Skeletal muscle satellite cell (primary cell): ENCODE measurements around the gene MESD.

Source experiments
- H3K27me3 ChIP-seq: 2 replicates; pipeline ENCODE4 v1.7.0; 2013; ENCODE audit warnings: low read length; ENCODE audit not compliant: control insufficient read depth, insufficient read depth
- H3K36me3 ChIP-seq: 2 replicates; pipeline ENCODE4 v1.7.0; 2013; ENCODE audit warnings: mild to moderate bottlenecking, control low read depth, low read length; ENCODE audit not compliant: insufficient read depth
- H3K4me1 ChIP-seq: 2 replicates; pipeline ENCODE4 v1.7.0; 2013; ENCODE audit warnings: low read length; ENCODE audit not compliant: control insufficient read depth, insufficient read depth
- H3K4me2 ChIP-seq: 2 replicates; pipeline ENCODE4 v1.7.0; 2013; ENCODE audit warnings: mild to moderate bottlenecking, low read length
- H3K4me3 ChIP-seq: 2 replicates; pipeline ENCODE4 v1.7.0; 2013; ENCODE audit warnings: low read length
- H3K9ac ChIP-seq: 2 replicates; pipeline ENCODE4 v1.7.0; 2013; ENCODE audit warnings: mild to moderate bottlenecking, low read depth, low read length, moderate library complexity
- H3K9me3 ChIP-seq: replicated peaks from 2 replicates; pipeline ENCODE4 v1.7.0; 2013; ENCODE audit warnings: mild to moderate bottlenecking, control low read depth, low read length

MESD gene

GRCh38 chr15:81025721-81026370, 36.2 kb upstream of the MESD start:
- Histone ChIP-seq H3K27me3 (no peaks in the 10 kb centered on the region), H3K4me2 (no peak overlapping the region), H3K4me1 (peaks cover 21% of the 10 kb centered on the region), H3K9me3 (no peaks in the 10 kb centered on the region), H3K4me3 (no peak overlapping the region), H3K9ac (no peak overlapping the region), H3K36me3 (no peaks in the 10 kb centered on the region)

- peaks cover 21% of the 10 kb centered on the region for H3K4me1 ChIP-seq
- H3K4me2 ChIP-seq, result no peak overlapping the region
- H3K27me3 ChIP-seq, result no peaks in the 10 kb centered on the region
- H3K4me3 ChIP-seq, result no peak overlapping the region
- H3K9me3 ChIP-seq, result no peaks in the 10 kb centered on the region
- no peaks in the 10 kb centered on the region for H3K36me3 ChIP-seq
- no peak overlapping the region for H3K9ac ChIP-seq
Measured at GRCh38 chr15:81024936-81025335, 35.3 kb upstream of the MESD start.

DNA sequence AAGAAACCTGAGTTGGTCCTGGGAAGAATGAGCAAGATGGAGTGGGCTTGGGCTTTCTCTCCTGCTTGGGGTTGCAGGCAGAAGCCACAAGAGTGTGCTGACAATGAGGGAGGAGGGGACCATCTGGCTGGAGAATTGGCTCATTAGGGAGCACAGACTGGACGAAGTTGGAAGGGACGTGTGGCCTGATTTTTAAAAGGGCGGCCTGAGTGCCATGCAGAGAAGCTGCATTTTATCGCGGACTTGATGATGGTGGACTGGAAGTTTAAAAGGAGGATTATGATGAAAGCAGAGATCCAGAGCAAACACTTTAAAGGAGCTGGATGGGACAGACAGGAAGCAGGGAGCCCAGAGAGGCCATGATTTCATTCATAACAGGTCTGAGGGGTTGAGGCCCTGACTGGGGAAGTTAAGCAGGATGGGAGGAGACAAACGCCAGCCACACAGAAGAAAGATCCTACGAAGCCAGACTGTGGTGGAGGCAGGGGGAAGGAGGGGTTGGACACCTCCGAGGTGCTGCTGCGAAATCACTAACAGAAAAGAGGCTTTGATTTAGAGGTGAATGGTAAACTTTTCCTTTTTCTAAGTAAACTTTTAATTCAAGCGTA, 34.8 kb upstream of the MESD start:
- Histone ChIP-seq H3K9ac (peak overlapping the region; percentile 38), H3K27me3 (no peaks in the 10 kb centered on the region)

GRCh38 chr15:81023483-81024264, 34.1 kb upstream of the MESD start:
- Histone ChIP-seq H3K4me3 (peak overlapping the region; percentile 12), H3K36me3 (no peaks in the 10 kb centered on the region), H3K4me1 (peaks cover 15% of the 10 kb centered on the region), H3K27me3 (no peaks in the 10 kb centered on the region), H3K4me2 (peak overlapping the region; percentile 61), H3K9ac (peak overlapping the region; percentile 38), H3K9me3 (no peaks in the 10 kb centered on the region)

More for the DNA sequence above, 34.8 kb upstream of the MESD start:
- Histone ChIP-seq H3K4me2 (peak overlapping the region; percentile 61), H3K9me3 (no peaks in the 10 kb centered on the region), H3K36me3 (no peaks in the 10 kb centered on the region), H3K4me1 (peaks cover 17% of the 10 kb centered on the region), H3K4me3 (no peak overlapping the region)

- H3K4me3 ChIP-seq, result no peak overlapping the region
- H3K27me3 ChIP-seq, result no peaks in the 10 kb centered on the region
- H3K9ac ChIP-seq, result no peak overlapping the region
- H3K4me2 ChIP-seq, result no peak overlapping the region
- no peaks in the 10 kb centered on the region for H3K36me3 ChIP-seq
- H3K4me1 ChIP-seq, result peaks cover 15% of the 10 kb centered on the region
- H3K9me3 ChIP-seq, result no peaks in the 10 kb centered on the region
Measured at GRCh38 chr15:81021321-81021720, 31.7 kb upstream of the MESD start.

GRCh38 chr15:81018197-81018596, 28.6 kb upstream of the MESD start:
- Histone ChIP-seq H3K4me2 (no peak overlapping the region), H3K9ac (no peak overlapping the region), H3K9me3 (no peaks in the 10 kb centered on the region), H3K27me3 (no peaks in the 10 kb centered on the region), H3K4me3 (no peak overlapping the region), H3K36me3 (no peaks in the 10 kb centered on the region), H3K4me1 (peaks cover 3% of the 10 kb centered on the region)

GRCh38 chr15:81016489-81017068, 27.0 kb upstream of the MESD start:
- Histone ChIP-seq H3K4me2 (no peak overlapping the region), H3K9ac (no peak overlapping the region), H3K4me1 (no peaks in the 10 kb centered on the region), H3K36me3 (no peaks in the 10 kb centered on the region), H3K4me3 (no peak overlapping the region), H3K9me3 (no peaks in the 10 kb centered on the region), H3K27me3 (no peaks in the 10 kb centered on the region)

GRCh38 chr15:81015621-81016488, 26.2 kb upstream of the MESD start:
- H3K4me3 ChIP-seq, result no peak overlapping the region

DNA sequence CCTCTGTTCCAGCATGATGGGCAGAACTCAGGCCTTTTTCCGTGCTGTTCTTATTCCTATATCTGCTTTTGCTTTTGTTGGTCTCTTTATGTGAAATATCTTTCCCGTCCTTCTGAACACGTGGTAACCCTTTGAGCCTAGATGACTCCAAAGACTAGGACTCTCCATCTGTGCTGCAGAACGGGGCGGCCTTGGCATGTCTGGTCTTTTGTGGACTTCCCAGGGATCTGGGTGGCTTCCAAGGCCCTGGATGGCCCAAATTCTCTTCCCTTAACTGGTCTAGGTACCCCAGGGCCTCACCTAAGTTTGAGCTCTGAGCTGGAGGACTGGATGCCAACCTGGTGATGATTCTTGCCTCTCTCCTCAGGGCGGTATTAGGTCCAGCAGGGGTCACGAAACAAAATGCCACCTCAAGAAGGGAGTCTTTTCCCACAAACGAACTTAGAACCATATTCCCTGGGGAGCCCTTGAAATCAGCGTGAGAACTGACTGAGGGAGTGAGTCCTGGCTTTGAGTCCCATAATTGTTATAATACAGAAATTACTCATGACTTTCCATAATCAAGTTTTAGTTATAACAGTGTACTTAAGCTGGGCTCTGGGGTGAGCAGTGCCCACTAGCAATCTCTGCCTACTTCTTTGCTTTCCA, 25.0 kb upstream of the MESD start:
- Histone ChIP-seq H3K4me2 (no peak overlapping the region), H3K9me3 (no peaks in the 10 kb centered on the region), H3K36me3 (no peaks in the 10 kb centered on the region), H3K27me3 (no peaks in the 10 kb centered on the region), H3K4me3 (no peak overlapping the region), H3K9ac (no peak overlapping the region), H3K4me1 (no peaks in the 10 kb centered on the region)

More at GRCh38 chr15:81015621-81016488, 26.2 kb upstream of the MESD start:
- no peaks in the 10 kb centered on the region for H3K4me1 ChIP-seq
- no peak overlapping the region for H3K4me2 ChIP-seq
- H3K27me3 ChIP-seq, result no peaks in the 10 kb centered on the region
- H3K9ac ChIP-seq, result no peak overlapping the region
- no peaks in the 10 kb centered on the region for H3K36me3 ChIP-seq
- no peaks in the 10 kb centered on the region for H3K9me3 ChIP-seq

GRCh38 chr15:81013396-81013929, 23.8 kb upstream of the MESD start:
- no peak overlapping the region for H3K4me2 ChIP-seq
- H3K27me3 ChIP-seq, result no peaks in the 10 kb centered on the region
- H3K9me3 ChIP-seq, result no peaks in the 10 kb centered on the region
- H3K4me3 ChIP-seq, result no peak overlapping the region
- H3K36me3 ChIP-seq, result no peaks in the 10 kb centered on the region
- no peak overlapping the region for H3K9ac ChIP-seq
- H3K4me1 ChIP-seq, result no peaks in the 10 kb centered on the region
